HL-60/S4 (cell line): ENCODE results near the gene ANKRD33.

Experiments
- in situ Hi-C: fragments of 300-500 bp; cut with MboI; formaldehyde crosslinking; loops from 2 replicates; pipeline ENCODE4 v1.14.3; 2022; ENCODE audit warnings: low sequenced_read_pairs

The ANKRD33 gene

DNA sequence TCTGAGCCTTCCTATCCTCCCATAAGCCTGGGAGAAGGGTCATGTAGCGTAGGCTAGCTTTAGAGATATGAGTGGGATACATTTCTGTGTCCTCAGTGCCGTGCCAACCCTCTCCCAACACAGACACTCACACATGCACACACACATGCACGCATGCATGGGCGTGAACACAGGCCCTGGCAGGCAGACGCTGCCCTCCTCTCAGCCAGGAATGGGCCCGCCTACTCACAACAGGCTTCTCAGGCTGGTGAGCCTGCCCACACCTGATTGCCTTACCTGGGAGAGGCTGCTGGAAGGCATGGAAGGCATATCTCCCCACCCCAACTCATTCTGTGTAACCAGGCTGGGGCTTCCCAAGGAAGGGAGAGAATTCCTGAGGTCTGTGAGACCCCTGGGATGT is 50.8 kb downstream of the ANKRD33 start:
- in situ Hi-C loops, result no loop called here

DNA sequence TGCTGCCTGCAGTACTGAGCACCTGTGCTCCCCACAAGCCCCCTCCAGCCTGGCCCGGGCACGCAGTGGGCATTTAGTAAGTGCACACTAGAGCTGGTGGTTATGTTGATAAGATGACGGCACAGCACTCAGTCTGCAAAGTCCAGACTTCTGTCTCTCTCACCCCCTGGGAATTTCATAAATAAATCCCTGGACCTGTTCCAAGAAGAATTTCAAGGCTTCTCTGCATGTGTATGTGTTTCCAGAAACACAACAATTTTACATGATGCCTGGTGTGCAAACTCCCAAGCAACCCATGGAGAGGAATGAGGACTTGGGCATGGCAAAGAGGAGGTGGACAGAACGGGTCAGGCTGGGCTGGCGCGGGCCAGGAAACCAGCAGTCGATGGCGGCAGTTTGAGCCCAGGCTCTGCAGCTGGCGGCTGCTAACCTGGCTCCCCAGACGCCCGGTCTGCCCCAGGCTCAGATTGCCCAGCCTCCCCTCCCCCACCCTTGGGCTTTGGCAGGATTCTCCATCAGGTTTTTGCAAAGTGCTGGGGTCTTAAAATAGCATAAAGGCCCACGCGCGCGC is 53.2 kb downstream of the ANKRD33 start:
- in situ Hi-C loops, result no loop called here
